Osteoblast (primary cell): ENCODE measurements around the gene CCDC184. TPM values are rescaled to one million over a fixed set of nuclear protein-coding genes. Genes with fewer than 3 reads are reported as not detected.
"Not testable (repeated sequence)": the region's sequence is repeated elsewhere in the genome, so short reads cannot be mapped to it uniquely, and the experiment has no call there.

Source experiments
- DNase-seq: peaks from one replicate; pipeline ENCODE4 v3.0.0; 2011; ENCODE audit warnings: low spot score, mixed read lengths; ENCODE audit not compliant: insufficient read length; ENCODE audit errors: missing footprints
- H2AFZ ChIP-seq: 2 replicates; pipeline ENCODE4 v1.6.0; 2011; ENCODE audit warnings: mild to moderate bottlenecking, low read length
- H3K27ac ChIP-seq: 2 replicates; pipeline ENCODE4 v1.5.1; 2011; ENCODE audit warnings: mild to moderate bottlenecking, low read depth, low read length, moderate library complexity
- H3K27me3 ChIP-seq: 2 replicates; pipeline ENCODE4 v1.6.0; 2012; ENCODE audit warnings: mild to moderate bottlenecking, control low read depth, inconsistent platforms, low read length, moderate library complexity; ENCODE audit not compliant: insufficient read depth
- H3K36me3 ChIP-seq: 2 replicates; pipeline ENCODE4 v1.5.1; 2011; ENCODE audit warnings: mild to moderate bottlenecking, low read length, control low read depth, moderate library complexity; ENCODE audit not compliant: insufficient read depth
- H3K4me1 ChIP-seq: 2 replicates; pipeline ENCODE4 v1.5.1; 2011; ENCODE audit warnings: mild to moderate bottlenecking, low read length, control low read depth, moderate library complexity; ENCODE audit not compliant: insufficient read depth
- H3K4me2 ChIP-seq: 2 replicates; pipeline ENCODE4 v1.6.0; 2011; ENCODE audit warnings: mild to moderate bottlenecking, low read length; ENCODE audit not compliant: insufficient read depth
- H3K4me3 ChIP-seq: fragments of 200-600 bp; sonication (generic); 3 replicates; pipeline ENCODE4 v1.5.1; 2012; ENCODE audit warnings: mild to moderate bottlenecking, low read length, inconsistent platforms; ENCODE audit not compliant: insufficient read depth
- H3K79me2 ChIP-seq: 2 replicates; pipeline ENCODE4 v1.6.0; 2012; ENCODE audit warnings: mild to moderate bottlenecking, low read length, control low read depth, inconsistent platforms; ENCODE audit not compliant: insufficient read depth
- H3K9me3 ChIP-seq: 2 replicates; pipeline ENCODE4 v1.5.1; 2011; ENCODE audit warnings: low read depth, low read length, control low read depth
- H4K20me1 ChIP-seq: 2 replicates; pipeline ENCODE4 v1.6.0; 2012; ENCODE audit warnings: mild to moderate bottlenecking, low read length, control low read depth; ENCODE audit not compliant: insufficient read depth
- total RNA-seq: library from RNA; depleted of rRNA; stranded (reverse); fragments of >200 nt; gene quantifications from 2 replicates; pipeline ENCODE4 v1.2.3, GENCODE V29; 2012
- TF ChIP-seq, protein P1 (sequence below): IDR thresholded peaks from 2 replicates; pipeline ENCODE4 v1.5.1; 2011; ENCODE audit warnings: mild to moderate bottlenecking, low read depth, low read length, moderate library complexity; ENCODE audit errors: extremely low read depth

The CCDC184 gene
- total RNA-seq, 1 donor = under 0.01 TPM

DNA sequence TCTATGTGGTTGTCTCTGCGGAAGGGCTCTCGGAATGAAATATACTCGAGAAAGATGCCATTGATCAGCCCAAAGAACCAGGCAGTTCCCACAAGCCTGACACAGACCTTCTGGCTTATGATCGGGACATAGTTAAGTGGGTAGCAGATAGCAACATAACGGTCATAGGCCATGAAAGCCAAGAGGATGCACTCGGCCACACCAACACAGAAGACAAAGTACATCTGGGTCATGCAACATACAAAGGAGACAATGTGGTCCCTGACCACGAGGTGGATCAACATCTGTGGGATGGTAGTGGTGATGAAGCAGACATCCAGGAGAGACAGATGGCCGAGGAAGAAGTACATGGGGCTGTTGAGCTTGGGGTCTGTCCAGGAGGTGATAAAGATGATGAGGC is 19.3 kb downstream of the CCDC184 start:
- H3K36me3 ChIP-seq = no peaks in the 10 kb centered on the region
- no peak overlapping the region for H3K4me2 ChIP-seq
- H3K4me3 ChIP-seq = no peak overlapping the region
- no peak overlapping the region for H3K27ac ChIP-seq
- H3K9me3 ChIP-seq = peaks cover 3% of the 10 kb centered on the region
- no peaks in the 10 kb centered on the region for H4K20me1 ChIP-seq
- no peaks in the 10 kb centered on the region for H3K27me3 ChIP-seq
- TF ChIP-seq, protein P1, sequence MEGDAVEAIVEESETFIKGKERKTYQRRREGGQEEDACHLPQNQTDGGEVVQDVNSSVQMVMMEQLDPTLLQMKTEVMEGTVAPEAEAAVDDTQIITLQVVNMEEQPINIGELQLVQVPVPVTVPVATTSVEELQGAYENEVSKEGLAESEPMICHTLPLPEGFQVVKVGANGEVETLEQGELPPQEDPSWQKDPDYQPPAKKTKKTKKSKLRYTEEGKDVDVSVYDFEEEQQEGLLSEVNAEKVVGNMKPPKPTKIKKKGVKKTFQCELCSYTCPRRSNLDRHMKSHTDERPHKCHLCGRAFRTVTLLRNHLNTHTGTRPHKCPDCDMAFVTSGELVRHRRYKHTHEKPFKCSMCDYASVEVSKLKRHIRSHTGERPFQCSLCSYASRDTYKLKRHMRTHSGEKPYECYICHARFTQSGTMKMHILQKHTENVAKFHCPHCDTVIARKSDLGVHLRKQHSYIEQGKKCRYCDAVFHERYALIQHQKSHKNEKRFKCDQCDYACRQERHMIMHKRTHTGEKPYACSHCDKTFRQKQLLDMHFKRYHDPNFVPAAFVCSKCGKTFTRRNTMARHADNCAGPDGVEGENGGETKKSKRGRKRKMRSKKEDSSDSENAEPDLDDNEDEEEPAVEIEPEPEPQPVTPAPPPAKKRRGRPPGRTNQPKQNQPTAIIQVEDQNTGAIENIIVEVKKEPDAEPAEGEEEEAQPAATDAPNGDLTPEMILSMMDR = no peak
- no peaks in the 10 kb centered on the region for H3K79me2 ChIP-seq
- peaks cover 17% of the 10 kb centered on the region for H3K4me1 ChIP-seq
- no peak for DNase-seq
- H2AFZ ChIP-seq = no peak overlapping the region

- Histone ChIP-seq H4K20me1 (no peaks in the 10 kb centered on the region), H3K36me3 (no peaks in the 10 kb centered on the region), H3K4me3 (no peak within 1 kb of the TSS), H3K4me2 (no peak within 1 kb of the TSS), H2AFZ (no peak within 1 kb of the TSS), H3K9me3 (peaks cover 3% of the 10 kb centered on the region), H3K27ac (no peak within 1 kb of the TSS), H3K4me1 (peaks cover 14% of the 10 kb centered on the region), H3K27me3 (no peaks in the 10 kb centered on the region), H3K79me2 (no peaks in the 10 kb centered on the region)
- no peak for DNase-seq
- TF ChIP-seq, protein P1 = no peak
Measured at GRCh38 chr12:48203192-48203591, 19.7 kb downstream of the CCDC184 start, which contains the start of gene OR10AD1. OR10AD1 (minus strand) TSS chr12:48203292; CDS start chr12:48203292, 0 bp downstream.

DNA sequence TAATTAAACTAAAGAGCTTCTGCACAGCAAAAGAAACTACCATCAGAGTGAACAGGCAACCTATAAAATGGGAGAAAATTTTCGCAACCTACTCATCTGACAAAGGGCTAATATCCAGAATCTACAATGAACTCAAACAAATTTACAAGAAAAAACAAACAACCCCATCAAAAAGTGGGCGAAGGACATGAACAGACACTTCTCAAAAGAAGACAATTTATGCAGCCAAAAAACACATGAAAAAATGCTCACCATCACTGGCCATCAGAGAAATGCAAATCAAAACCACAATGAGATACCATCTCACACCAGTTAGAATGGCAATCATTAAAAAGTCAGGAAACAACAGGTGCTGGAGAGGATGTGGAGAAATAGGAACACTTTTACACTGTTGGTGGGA is 26.1 kb downstream of the CCDC184 start:
- not testable (repeated sequence) for H3K36me3 ChIP-seq, H3K79me2 ChIP-seq, H4K20me1 ChIP-seq, H2AFZ ChIP-seq, H3K4me2 ChIP-seq, H3K9me3 ChIP-seq, H3K27ac ChIP-seq, DNase-seq, H3K27me3 ChIP-seq, H3K4me3 ChIP-seq, H3K4me1 ChIP-seq

- no peak for DNase-seq
- no peaks in the 10 kb centered on the region for H3K79me2 ChIP-seq
- H3K4me1 ChIP-seq = no peaks in the 10 kb centered on the region
- TF ChIP-seq, protein P1 = no peak
- no peaks in the 10 kb centered on the region for H3K9me3 ChIP-seq
- peaks cover 6% of the 10 kb centered on the region for H3K27me3 ChIP-seq
- no peaks in the 10 kb centered on the region for H3K36me3 ChIP-seq
- no peak overlapping the region for H2AFZ ChIP-seq
- no peak overlapping the region for H3K4me3 ChIP-seq
- no peak overlapping the region for H3K4me2 ChIP-seq
- no peak overlapping the region for H3K27ac ChIP-seq
- H4K20me1 ChIP-seq = no peaks in the 10 kb centered on the region
Measured at GRCh38 chr12:48216785-48217184, 33.3 kb downstream of the CCDC184 start.
